ENCODE data around the gene MCC. TPM values are rescaled to one million over a fixed set of nuclear protein-coding genes. Genes with fewer than 3 reads are reported as not detected.

MCC gene
- 31.9 TPM for total RNA-seq
- long read RNA-seq, full-length matches to known transcripts: 1 of 9 reads
- long read RNA-seq, partial matches to known transcripts: 5 of 9 reads
- long read RNA-seq, other reads (novel, unspliced or antisense): 3 of 9 reads

- peak; percentile 81 for DNase-seq (ENCODE audit: missing footprints)
- peak; percentile 88 for ATAC-seq
- intact Hi-C loops (cut with DNase I): no loop called here
Observed at GRCh38 chr5:113487781-113488644, at the start of gene MCC. Gene MCC, minus strand, starts transcription at chr5:113488453.

GRCh38 chr5:113531481-113532159 is 43.4 kb upstream of the MCC start:
- intact Hi-C loops (cut with DNase I): no loop called here

GRCh38 chr5:113527746-113528145 is 39.5 kb upstream of the MCC start:
- intact Hi-C loops (cut with DNase I): no loop called here

More at GRCh38 chr5:113531481-113532159, 43.4 kb upstream of the MCC start:
- DNase-seq (ENCODE audit: missing footprints): no peak
- no peak for ATAC-seq

GRCh38 chr5:113526421-113526820 is 38.2 kb upstream of the MCC start:
- no peak for ATAC-seq
- no peak for DNase-seq (ENCODE audit: missing footprints)
- intact Hi-C loops (cut with DNase I): no loop called here

More at GRCh38 chr5:113527746-113528145, 39.5 kb upstream of the MCC start:
- no peak for ATAC-seq
- DNase-seq (ENCODE audit: missing footprints): no peak

- intact Hi-C loops (cut with DNase I): no loop called here
- ATAC-seq (no peak), DNase-seq (ENCODE audit: missing footprints) (no peak)
Observed at GRCh38 chr5:113524927-113525326, 36.7 kb upstream of the MCC start.

- ATAC-seq: no peak
- intact Hi-C loops (cut with DNase I): no loop called here
- no peak for DNase-seq (ENCODE audit: missing footprints)
Observed at GRCh38 chr5:113523168-113523567, 34.9 kb upstream of the MCC start.

GRCh38 chr5:113520899-113521298 is 32.6 kb upstream of the MCC start:
- intact Hi-C loops (cut with DNase I): no loop called here
- ATAC-seq: no peak

GRCh38 chr5:113520429-113520828 is 32.2 kb upstream of the MCC start:
- intact Hi-C loops (cut with DNase I): no loop called here
- ATAC-seq: no peak
- no peak for DNase-seq (ENCODE audit: missing footprints)

More at GRCh38 chr5:113520899-113521298, 32.6 kb upstream of the MCC start:
- no peak for DNase-seq (ENCODE audit: missing footprints)

GRCh38 chr5:113519412-113519811 is 31.2 kb upstream of the MCC start:
- no peak for ATAC-seq
- DNase-seq (ENCODE audit: missing footprints): no peak
- intact Hi-C loops (cut with DNase I): no loop called here

- no peak for ATAC-seq
- DNase-seq (ENCODE audit: missing footprints): no peak
- intact Hi-C loops (cut with DNase I): no loop called here
Observed at GRCh38 chr5:113518884-113519283, 30.6 kb upstream of the MCC start.

- intact Hi-C loops (cut with DNase I): loop anchor here (5.0 kb wide), 1 partner anchor 517 kb away; no protein-coding TSS in a partner anchor
- no peak for ATAC-seq
- DNase-seq (ENCODE audit: missing footprints): no peak
Observed at GRCh38 chr5:113514289-113514635, 26.0 kb upstream of the MCC start.

- peak; percentile 94 for DNase-seq (ENCODE audit: missing footprints)
- intact Hi-C loops (cut with DNase I): loop anchor here (2.0 to 5.0 kb wide), 2 partner anchors 177 to 516 kb away; no protein-coding TSS in a partner anchor
- ATAC-seq: peak; percentile 98
Observed at GRCh38 chr5:113513384-113514288, 25.4 kb upstream of the MCC start, which contains the start of gene YTHDC2. Gene YTHDC2, plus strand, starts transcription at chr5:113513694. Its CDS starts 202 bp downstream, at chr5:113513896.

GRCh38 chr5:113512341-113512740 is 24.1 kb upstream of the MCC start:
- ATAC-seq (no peak), DNase-seq (ENCODE audit: missing footprints) (no peak)
- intact Hi-C loops (cut with DNase I): loop anchor here (2.0 to 5.0 kb wide), 2 partner anchors 176 to 515 kb away; no protein-coding TSS in a partner anchor

- DNase-seq (ENCODE audit: missing footprints): no peak
- no peak for ATAC-seq
- intact Hi-C loops (cut with DNase I): loop anchor here (2.0 to 5.0 kb wide), 2 partner anchors 132 to 514 kb away; no protein-coding TSS in a partner anchor
Observed at GRCh38 chr5:113510836-113511451, 22.7 kb upstream of the MCC start.

GRCh38 chr5:113508756-113509155 is 20.5 kb upstream of the MCC start:
- intact Hi-C loops (cut with DNase I): no loop called here

GRCh38 chr5:113507601-113508000 is 19.3 kb upstream of the MCC start:
- ATAC-seq (no peak), DNase-seq (ENCODE audit: missing footprints) (no peak)
- intact Hi-C loops (cut with DNase I): no loop called here

More at GRCh38 chr5:113508756-113509155, 20.5 kb upstream of the MCC start:
- DNase-seq (ENCODE audit: missing footprints): no peak
- no peak for ATAC-seq

GRCh38 chr5:113505181-113505580 is 16.9 kb upstream of the MCC start:
- intact Hi-C loops (cut with DNase I): no loop called here
- ATAC-seq: no peak
- no peak for DNase-seq (ENCODE audit: missing footprints)

- intact Hi-C loops (cut with DNase I): no loop called here
- DNase-seq (ENCODE audit: missing footprints) (no peak), ATAC-seq (no peak)
Observed at GRCh38 chr5:113503146-113503545, 14.9 kb upstream of the MCC start.

Data from Right ventricle myocardium inferior (tissue), 1 donor.